Smooth muscle cell (in vitro differentiated cells): ENCODE results near the gene EYS. TPM values are rescaled to one million over a fixed set of nuclear protein-coding genes. Genes with fewer than 3 reads are reported as not detected.

ENCODE experiments used
- DNase-seq: peaks from one replicate; lab custom pipeline; 2025; ENCODE audit not compliant: unreplicated experiment; lab: John Stamatoyannopoulos, UW
- H2AFZ ChIP-seq: fragments of 200-600 bp; sonication (generic); 2 replicates; pipeline ENCODE4 v1.6.0; 2016; ENCODE audit warnings: antibody characterized with exemption, low read depth, mild to moderate bottlenecking
- H3F3A ChIP-seq: fragments of 200-600 bp; sonication (generic); 2 replicates; pipeline ENCODE4 v1.6.0; 2017; ENCODE audit warnings: antibody characterized with exemption, low read depth
- H3K27ac ChIP-seq: fragments of 200-600 bp; sonication (generic); 2 replicates; pipeline ENCODE4 v1.5.1; 2016; ENCODE audit warnings: low read depth, mild to moderate bottlenecking
- H3K27me3 ChIP-seq: fragments of 200-600 bp; sonication (generic); 2 replicates; pipeline ENCODE4 v1.6.1; 2016; ENCODE audit warnings: low read depth, mild to moderate bottlenecking
- H3K36me3 ChIP-seq: fragments of 200-600 bp; sonication (generic); 2 replicates; pipeline ENCODE4 v1.5.1; 2016; ENCODE audit warnings: low read depth
- H3K4me1 ChIP-seq: fragments of 200-600 bp; sonication (generic); 2 replicates; pipeline ENCODE4 v1.5.1; 2016; ENCODE audit warnings: low read depth
- H3K4me2 ChIP-seq: fragments of 200-600 bp; sonication (generic); 2 replicates; pipeline ENCODE4 v1.6.0; 2016; ENCODE audit warnings: mild to moderate bottlenecking
- H3K4me3 ChIP-seq: fragments of 200-600 bp; sonication (generic); 2 replicates; pipeline ENCODE4 v1.5.1; 2016; ENCODE audit warnings: mild to moderate bottlenecking
- H3K79me2 ChIP-seq: fragments of 200-600 bp; sonication (generic); 2 replicates; pipeline ENCODE4 v1.6.0; 2016; ENCODE audit warnings: low read depth, mild to moderate bottlenecking
- H3K9ac ChIP-seq: fragments of 200-600 bp; sonication (generic); 2 replicates; pipeline ENCODE4 v1.6.0; 2016; ENCODE audit warnings: low read depth
- H3K9me3 ChIP-seq: fragments of 200-600 bp; sonication (generic); replicated peaks from 2 replicates; pipeline ENCODE4 v1.5.1; 2016; ENCODE audit warnings: low read depth
- H4K20me1 ChIP-seq: fragments of 200-600 bp; sonication (generic); 2 replicates; pipeline ENCODE4 v1.6.0; 2016; ENCODE audit warnings: low read depth
- CTCF ChIP-seq: fragments of 200-600 bp; sonication (generic); IDR thresholded peaks from 2 replicates; pipeline ENCODE4 v1.5.1; 2017; ENCODE audit warnings: borderline replicate concordance, mild to moderate bottlenecking, antibody characterized with exemption; ENCODE audit not compliant: insufficient read depth, poor library complexity, severe bottlenecking
- WGBS: methylation state at CpG from one replicate; pipeline ENCODE4 v1.1.7; 2016; ENCODE audit warnings: low lambda C conversion rate; 5-methylcytosine and 5-hydroxymethylcytosine counted together
- polyA plus RNA-seq: library from polyadenylated mRNA; unstranded; fragments of >200 nt; fragmentation: Nextera tagmentation; extraction: Ambion mirVana; gene quantifications from 2 replicates; pipeline ENCODE4 v1.2.1, GENCODE V29; 2016
- total RNA-seq: library from RNA; depleted of rRNA; stranded (reverse); fragments of >200 nt; gene quantifications from 2 replicates; pipeline ENCODE4 v1.2.3, GENCODE V29; 2014

Gene EYS
- total and polyA plus RNA-seq, 2 experiments from 2014 or later = 0.07 to 0.18 TPM

- DNase-seq = no peak
- TF ChIP-seq CTCF = no peak
- no peaks in the 10 kb centered on the region for H3K79me2 ChIP-seq
- no peaks in the 10 kb centered on the region for H3K4me1 ChIP-seq
- H3K27me3 ChIP-seq = no peaks in the 10 kb centered on the region
- H3K36me3 ChIP-seq = no peaks in the 10 kb centered on the region
- H3K4me2 ChIP-seq = no peak overlapping the region
- WGBS = 84% methylated on average over 1 of the region's 1 CpG
- no peak overlapping the region for H3K9ac ChIP-seq
- H4K20me1 ChIP-seq = no peaks in the 10 kb centered on the region
- no peak overlapping the region for H3K4me3 ChIP-seq
- no peaks in the 10 kb centered on the region for H3F3A ChIP-seq
- no peak overlapping the region for H2AFZ ChIP-seq
- no peak overlapping the region for H3K27ac ChIP-seq
- H3K9me3 ChIP-seq = no peaks in the 10 kb centered on the region
Measured at GRCh38 chr6:64553249-64553786, 1153.7 kb downstream of the EYS start.

GRCh38 chr6:64547594-64548268 lies 1159.3 kb downstream of the EYS start:
- no peak overlapping the region for H3K9ac ChIP-seq
- no peak overlapping the region for H2AFZ ChIP-seq
- no peak overlapping the region for H3K4me2 ChIP-seq
- no peaks in the 10 kb centered on the region for H4K20me1 ChIP-seq
- H3K9me3 ChIP-seq = no peaks in the 10 kb centered on the region
- H3K79me2 ChIP-seq = no peaks in the 10 kb centered on the region
- DNase-seq = no peak
- H3K27me3 ChIP-seq = no peaks in the 10 kb centered on the region
- no peak for TF ChIP-seq CTCF
- H3K27ac ChIP-seq = no peak overlapping the region
- H3F3A ChIP-seq = no peaks in the 10 kb centered on the region
- no peak overlapping the region for H3K4me3 ChIP-seq
- no peaks in the 10 kb centered on the region for H3K36me3 ChIP-seq
- 95% methylated on average over 20 of the region's 20 CpGs for WGBS
- H3K4me1 ChIP-seq = no peaks in the 10 kb centered on the region

GRCh38 chr6:64539917-64540316 lies 1167.1 kb downstream of the EYS start:
- Histone ChIP-seq H3K4me1 (no peaks in the 10 kb centered on the region), H3K79me2 (no peaks in the 10 kb centered on the region), H3K36me3 (no peaks in the 10 kb centered on the region), H3K9ac (no peak overlapping the region), H3K4me3 (no peak overlapping the region), H3F3A (no peaks in the 10 kb centered on the region), H4K20me1 (no peaks in the 10 kb centered on the region), H3K27me3 (no peaks in the 10 kb centered on the region), H2AFZ (peak overlapping the region; percentile 93), H3K4me2 (peak overlapping the region; percentile 12), H3K27ac (no peak overlapping the region), H3K9me3 (no peaks in the 10 kb centered on the region)
- DNase-seq = no peak
- TF ChIP-seq CTCF = no peak
- 68% methylated on average over 2 of the region's 2 CpGs for WGBS

GRCh38 chr6:64538722-64539121 lies 1168.3 kb downstream of the EYS start:
- Histone ChIP-seq H4K20me1 (no peaks in the 10 kb centered on the region), H3K27me3 (no peaks in the 10 kb centered on the region), H3K79me2 (no peaks in the 10 kb centered on the region), H3K4me3 (no peak overlapping the region), H3K9ac (no peak overlapping the region), H2AFZ (no peak overlapping the region), H3K4me1 (no peaks in the 10 kb centered on the region), H3K4me2 (no peak overlapping the region), H3K9me3 (no peaks in the 10 kb centered on the region), H3K27ac (no peak overlapping the region), H3K36me3 (no peaks in the 10 kb centered on the region), H3F3A (no peaks in the 10 kb centered on the region)
- DNase-seq = no peak
- 93% methylated on average over 4 of the region's 4 CpGs for WGBS
- no peak for TF ChIP-seq CTCF
